ENCODE results near the gene EIF4EBP3. TPM values are rescaled to one million over a fixed set of nuclear protein-coding genes. Genes with fewer than 3 reads are reported as not detected.
A peak's percentile ranks its signal among the peaks of the same experiment; 100 is the strongest.
"Not testable (repeated sequence)": the region's sequence is repeated elsewhere in the genome, so short reads cannot be mapped to it uniquely, and the experiment has no call there.

The EIF4EBP3 gene
- total and polyA plus RNA-seq, 10 donors = 11.5 to 75.6 (median 21.0) TPM

- H3K27me3 ChIP-seq (replicated peaks in 1 of 7) = no peaks in the 10 kb centered on the region
- intact Hi-C loops (cut with DNase I; ENCODE audit: low total_unique reads) = no loop called here
- H3K4me1 ChIP-seq = peaks cover 8 to 61% (median 29%) of the 10 kb centered on the region in 6 donors
- 57 to 75% (median 65%) methylated on average over 3 of the region's 3 CpGs for WGBS, 5 donors
- H3K9me3 ChIP-seq = no peaks in the 10 kb centered on the region
- H3K27ac ChIP-seq = peak overlapping the region in 6 of 8 donors; percentile 14 to 68 (median 46)
- no peak for DNase-seq
- TF ChIP-seq CTCF (IDR thresholded peaks at IDR 0.05 in 8 of 11, conservative IDR thresholded peaks at IDR 0.05 in 3 of 11) (no peak), POLR2AphosphoS5 (IDR thresholded peaks at IDR 0.05) (peak in 1 of 3 donors; percentile 72)
- H3K36me3 ChIP-seq = peaks cover 0 to 31% (median 5%) of the 10 kb centered on the region in 6 donors
- no peak overlapping the region for H3K4me3 ChIP-seq
Observed at GRCh38 chr5:140574165-140574564, 26.7 kb downstream of the EIF4EBP3 start.

GRCh38 chr5:140575309-140575708, 27.8 kb downstream of the EIF4EBP3 start:
- no peak overlapping the region for H3K4me3 ChIP-seq
- H3K4me1 ChIP-seq = peaks cover 0 to 50% (median 18%) of the 10 kb centered on the region in 6 donors
- peaks cover 0 to 27% (median 2%) of the 10 kb centered on the region in 6 donors for H3K36me3 ChIP-seq
- intact Hi-C loops (cut with DNase I; ENCODE audit: low total_unique reads) = no loop called here
- TF ChIP-seq POLR2A (IDR thresholded peaks at IDR 0.05) (no peak), POLR2AphosphoS5 (IDR thresholded peaks at IDR 0.05) (peak in 1 of 3 donors; percentile 67), CTCF (IDR thresholded peaks at IDR 0.05 in 8 of 11, conservative IDR thresholded peaks at IDR 0.05 in 3 of 11) (peak; percentile 21 to 73 (median 55))
- no peaks in the 10 kb centered on the region for H3K27me3 ChIP-seq (replicated peaks in 1 of 7)
- no peaks in the 10 kb centered on the region for H3K9me3 ChIP-seq
- peak; percentile 90 for DNase-seq
- peak overlapping the region in 3 of 8 donors; percentile 37 to 68 (median 57) for H3K27ac ChIP-seq
- 66 to 88% (median 78%) methylated on average over 6 to 8 of the region's 8 CpGs for WGBS, 5 donors

GRCh38 chr5:140576776-140577201, 29.3 kb downstream of the EIF4EBP3 start:
- TF ChIP-seq POLR2AphosphoS5 (IDR thresholded peaks at IDR 0.05) = no peak
- TF ChIP-seq POLR2A (IDR thresholded peaks at IDR 0.05) = no peak
- no peak for TF ChIP-seq CTCF (IDR thresholded peaks at IDR 0.05 in 8 of 11, conservative IDR thresholded peaks at IDR 0.05 in 3 of 11)
- H3K27me3 ChIP-seq (replicated peaks in 1 of 7) = no peaks in the 10 kb centered on the region
- intact Hi-C loops (cut with DNase I; ENCODE audit: low total_unique reads) = no loop called here
- no peak for DNase-seq
- 55 to 81% (median 65%) methylated on average over 2 of the region's 2 CpGs for WGBS, 5 donors
- peak overlapping the region in 6 of 8 donors; percentile 38 to 62 (median 44) for H3K27ac ChIP-seq
- no peak overlapping the region for H3K4me3 ChIP-seq
- no peaks in the 10 kb centered on the region for H3K9me3 ChIP-seq
- peaks cover 0 to 12% (median 0%) of the 10 kb centered on the region in 6 donors for H3K36me3 ChIP-seq
- H3K4me1 ChIP-seq = peaks cover 0 to 36% (median 16%) of the 10 kb centered on the region in 6 donors

GRCh38 chr5:140579188-140579747, 31.8 kb downstream of the EIF4EBP3 start:
- H3K27me3 ChIP-seq (replicated peaks in 1 of 7); H3K27ac ChIP-seq; DNase-seq; H3K4me3 ChIP-seq; intact Hi-C loops (cut with DNase I; ENCODE audit: low total_unique reads); H3K9me3 ChIP-seq: not testable (repeated sequence)
- peaks cover 0 to 27% (median 15%) of the 10 kb centered on the region in 6 donors for H3K4me1 ChIP-seq
- 85 to 96% (median 92%) methylated on average over 6 of the region's 6 CpGs for WGBS, 5 donors
- H3K36me3 ChIP-seq = peaks cover 0 to 12% (median 0%) of the 10 kb centered on the region in 6 donors

Measured in spleen (tissue), 11 donors.